ENCODE data around the gene LMAN2.

Gene LMAN2

GRCh38 chr5:177372034-177372896 lies 20.8 kb upstream of the LMAN2 start:
- Mint-ChIP-seq H3K4me1 (peaks cover 45% of the 10 kb centered on the region), H3K27ac (peak overlapping the region; percentile 69), H3K9me3 (no peaks in the 10 kb centered on the region), H3K36me3 (ENCODE audit: low read depth) (peaks cover 14% of the 10 kb centered on the region), H3K27me3 (no peaks in the 10 kb centered on the region), H3K4me3 (no peak overlapping the region)
- ATAC-seq (peak; percentile 47), DNase-seq (no peak)

DNA sequence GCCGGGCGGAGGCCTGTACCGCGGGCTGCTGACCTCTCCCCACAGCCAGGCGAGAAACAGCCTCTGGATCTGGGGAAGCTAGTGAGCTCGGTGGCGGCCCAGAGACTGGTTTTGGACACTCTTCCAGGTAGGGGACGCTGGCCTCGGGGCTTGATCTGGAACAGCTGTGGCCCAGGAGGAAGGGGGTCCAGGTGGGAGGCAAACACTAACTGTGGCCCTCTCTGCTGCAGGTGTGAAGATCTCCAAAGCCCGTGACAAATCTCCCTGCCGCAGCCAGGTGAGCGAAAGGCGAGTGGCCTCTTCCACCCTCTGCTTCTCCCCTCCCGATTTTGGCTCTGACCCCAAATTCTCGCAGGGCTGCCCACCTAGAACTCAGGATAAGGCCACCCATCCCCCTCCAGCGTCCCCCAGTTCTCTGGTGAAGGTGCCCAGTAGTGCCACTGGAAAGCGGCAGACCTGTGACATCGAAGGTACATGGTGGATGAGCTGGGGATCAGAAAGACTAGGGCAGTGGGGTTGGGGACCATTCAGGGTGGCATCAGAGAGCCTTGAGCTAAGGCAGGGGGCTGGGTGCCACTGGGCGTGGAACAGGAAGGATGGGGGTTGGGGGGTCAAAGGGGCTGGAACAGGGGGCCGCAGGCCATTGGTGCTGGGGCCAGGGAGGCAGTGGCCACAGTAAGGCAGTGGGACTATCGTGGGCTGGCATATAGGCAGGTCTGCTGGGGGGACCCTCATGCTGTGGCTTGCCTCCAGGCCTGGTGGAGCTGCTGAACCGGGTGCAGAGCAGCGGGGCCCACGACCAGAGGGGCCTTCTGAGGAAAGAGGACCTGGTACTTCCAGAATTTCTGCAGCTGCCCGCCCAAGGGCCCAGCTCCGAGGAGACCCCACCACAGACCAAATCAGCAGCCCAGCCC lies 19.9 kb upstream of the LMAN2 start:
- Mint-ChIP-seq H3K27ac (no peak overlapping the region), H3K9me3 (no peaks in the 10 kb centered on the region), H3K36me3 (ENCODE audit: low read depth) (peaks cover 14% of the 10 kb centered on the region), H3K4me1 (peaks cover 47% of the 10 kb centered on the region), H3K4me3 (no peak overlapping the region), H3K27me3 (no peaks in the 10 kb centered on the region)
- ATAC-seq, result no peak
- DNase-seq, result no peak

- Mint-ChIP-seq H3K27me3 (no peaks in the 10 kb centered on the region), H3K4me1 (peaks cover 52% of the 10 kb centered on the region), H3K27ac (no peak overlapping the region), H3K4me3 (no peak overlapping the region), H3K9me3 (no peaks in the 10 kb centered on the region), H3K36me3 (ENCODE audit: low read depth) (peaks cover 14% of the 10 kb centered on the region)
- ATAC-seq, result peak; percentile 45
- DNase-seq, result peak; percentile 41
These were observed 19.1 kb upstream of the LMAN2 start for GRCh38 chr5:177370488-177371119.

DNA sequence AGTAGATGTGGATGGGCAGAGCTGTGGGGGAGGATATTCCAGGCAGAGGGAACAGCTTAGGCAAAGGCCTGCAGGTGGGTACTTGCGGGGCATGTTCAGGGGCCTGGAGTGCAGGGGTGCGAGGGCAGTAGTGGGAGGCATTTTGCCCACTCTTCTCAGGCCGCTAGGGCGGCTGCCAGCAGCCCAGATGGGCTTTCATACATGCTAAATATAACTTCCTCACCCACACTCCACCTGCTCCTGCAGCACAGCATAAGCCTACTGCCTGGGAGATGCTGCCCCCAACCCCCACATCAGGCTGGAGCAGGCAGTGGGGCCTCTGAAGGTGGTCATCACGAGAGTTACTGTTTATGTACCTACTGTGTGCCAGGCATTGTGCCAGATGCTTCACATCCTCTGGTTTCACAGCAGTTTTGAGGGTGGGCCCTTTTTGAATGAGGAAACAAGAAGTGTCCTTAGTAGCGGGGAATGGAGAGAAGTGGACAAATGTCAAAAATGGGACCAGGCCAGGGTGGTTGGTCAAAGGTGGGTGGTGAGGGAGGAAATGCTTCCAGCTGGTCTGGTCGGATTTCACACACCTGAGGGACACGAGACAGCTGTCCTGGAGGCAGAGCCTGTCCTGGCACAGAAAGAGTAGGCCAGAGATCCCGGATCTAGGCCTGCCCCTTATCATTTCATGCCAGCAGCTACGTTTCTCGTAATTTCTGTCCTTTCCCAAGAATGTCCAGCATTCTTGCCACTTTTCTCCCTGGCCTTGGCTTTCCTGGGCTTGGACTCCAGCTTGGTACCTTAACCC lies 18.4 kb upstream of the LMAN2 start:
- peaks cover 56% of the 10 kb centered on the region for H3K4me1 Mint-ChIP-seq
- H3K36me3 Mint-ChIP-seq (ENCODE audit: low read depth), result peaks cover 14% of the 10 kb centered on the region
- DNase-seq, result no peak
- no peak overlapping the region for H3K4me3 Mint-ChIP-seq
- no peak for ATAC-seq
- peak overlapping the region; percentile 15 for H3K27ac Mint-ChIP-seq
- no peaks in the 10 kb centered on the region for H3K27me3 Mint-ChIP-seq
- H3K9me3 Mint-ChIP-seq, result no peaks in the 10 kb centered on the region

DNA sequence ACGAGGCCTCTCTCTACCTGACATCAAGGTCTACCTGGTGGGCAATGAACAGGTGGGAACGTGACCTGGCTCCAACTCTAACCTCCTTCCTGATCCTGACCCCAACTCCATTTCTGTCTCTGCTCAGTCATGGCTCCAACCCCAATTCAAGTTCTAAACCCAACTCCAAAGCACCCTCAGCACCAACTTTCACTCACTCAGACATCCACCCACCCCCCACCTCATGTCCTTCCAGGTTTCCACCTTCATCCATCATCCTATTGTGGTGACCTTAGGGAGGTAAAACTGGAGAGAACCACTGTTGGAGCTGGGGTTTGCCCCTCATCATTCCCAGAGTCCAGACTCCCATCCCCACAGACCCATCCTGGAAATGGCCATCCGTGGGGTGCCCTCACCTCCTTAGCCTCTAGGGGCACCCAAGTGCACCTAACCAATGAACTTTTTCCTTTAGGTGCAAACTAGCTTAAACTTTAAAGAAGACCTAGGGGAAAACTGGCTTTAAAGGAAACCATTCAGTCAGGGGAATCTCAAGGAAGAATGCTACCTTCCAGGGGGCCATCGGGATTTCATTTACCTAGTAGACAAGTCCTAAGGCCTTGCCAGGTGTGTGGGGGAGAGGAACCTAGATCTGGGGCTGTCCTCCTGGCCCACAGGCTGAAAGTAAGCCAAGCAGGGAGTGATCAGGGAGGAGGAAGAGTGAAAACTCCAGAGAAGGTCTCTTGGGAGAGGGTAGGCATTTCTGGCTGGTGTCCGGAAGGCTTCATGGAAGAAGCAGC lies 17.6 kb upstream of the LMAN2 start:
- H3K27me3 Mint-ChIP-seq, result no peaks in the 10 kb centered on the region
- DNase-seq (peak; percentile 36), ATAC-seq (no peak)
- H3K36me3 Mint-ChIP-seq (ENCODE audit: low read depth), result peaks cover 14% of the 10 kb centered on the region
- H3K4me3 Mint-ChIP-seq, result no peak overlapping the region
- H3K4me1 Mint-ChIP-seq, result peaks cover 60% of the 10 kb centered on the region
- peak overlapping the region; percentile 15 for H3K27ac Mint-ChIP-seq
- no peaks in the 10 kb centered on the region for H3K9me3 Mint-ChIP-seq

DNA sequence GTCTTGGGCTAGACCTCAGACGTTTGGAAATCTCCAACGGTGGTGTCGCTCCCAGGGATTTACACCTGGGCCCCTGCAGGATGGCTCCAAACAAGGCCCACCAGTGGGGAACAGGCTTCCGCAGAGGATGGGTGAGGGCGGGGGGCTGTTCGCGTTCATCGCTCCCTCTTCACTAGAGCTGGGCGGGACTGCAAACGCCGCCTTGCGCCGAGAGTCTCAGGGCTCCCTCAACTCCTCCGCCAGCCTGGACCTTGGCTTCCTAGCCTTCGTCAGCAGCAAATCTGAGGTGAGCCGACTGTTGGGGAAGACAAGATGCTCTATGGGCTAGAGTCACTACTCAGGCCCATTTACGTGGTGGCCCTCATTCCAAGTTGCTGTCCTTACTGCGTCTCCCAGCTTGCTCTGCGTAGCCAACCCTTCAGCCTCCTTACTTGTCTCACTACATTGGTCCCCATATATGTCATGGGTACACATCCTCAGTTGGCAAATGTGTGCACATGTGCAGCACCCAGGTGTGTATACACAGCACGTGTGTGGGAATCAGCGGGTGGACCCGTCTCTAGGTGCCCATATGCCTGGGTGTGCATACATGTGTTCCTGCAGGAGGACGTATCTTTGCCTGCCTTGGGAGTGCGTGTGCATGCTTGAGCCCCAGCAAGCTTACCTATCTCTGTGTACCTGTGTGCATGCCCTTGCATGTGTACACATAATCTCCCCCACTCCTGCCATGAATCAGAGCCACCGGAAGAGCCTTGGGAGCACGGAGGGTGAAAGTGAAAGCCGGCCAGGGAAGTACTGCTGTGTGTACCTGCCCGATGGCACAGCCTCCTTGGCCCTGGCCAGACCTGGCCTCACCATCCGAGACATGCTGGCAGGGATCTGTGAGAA lies 16.8 kb upstream of the LMAN2 start:
- H3K36me3 Mint-ChIP-seq (ENCODE audit: low read depth), result peaks cover 14% of the 10 kb centered on the region
- ATAC-seq (no peak), DNase-seq (no peak)
- H3K27ac Mint-ChIP-seq, result no peak overlapping the region
- H3K4me1 Mint-ChIP-seq, result peaks cover 61% of the 10 kb centered on the region
- no peaks in the 10 kb centered on the region for H3K27me3 Mint-ChIP-seq
- no peak overlapping the region for H3K4me3 Mint-ChIP-seq
- H3K9me3 Mint-ChIP-seq, result no peaks in the 10 kb centered on the region

DNA sequence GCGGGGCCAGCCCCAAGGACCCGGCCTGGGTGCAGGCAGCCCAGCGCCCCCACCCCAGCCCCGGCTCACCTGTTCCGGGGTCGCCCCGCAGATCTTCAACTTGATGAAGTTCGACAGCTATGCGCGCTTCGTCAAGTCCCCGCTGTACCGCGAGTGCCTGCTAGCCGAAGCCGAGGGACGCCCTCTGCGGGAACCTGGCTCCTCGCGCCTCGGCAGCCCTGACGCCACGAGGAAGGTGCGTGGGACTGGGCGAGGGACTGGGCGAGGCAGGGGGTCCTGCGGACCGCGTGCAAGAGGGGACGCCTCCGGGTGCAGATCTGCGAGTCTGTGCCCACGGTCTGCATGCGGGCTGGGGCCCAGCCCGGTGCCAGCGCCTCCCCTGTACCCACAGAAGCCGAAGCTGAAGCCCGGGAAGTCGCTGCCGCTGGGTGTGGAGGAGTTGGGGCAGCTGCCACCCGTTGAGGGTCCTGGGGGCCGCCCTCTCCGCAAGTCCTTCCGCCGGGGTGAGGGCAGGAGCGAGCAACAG lies 15.9 kb upstream of the LMAN2 start:
- ATAC-seq (no peak), DNase-seq (no peak)
- Mint-ChIP-seq H3K27ac (no peak overlapping the region), H3K4me1 (peaks cover 60% of the 10 kb centered on the region), H3K27me3 (no peaks in the 10 kb centered on the region), H3K36me3 (ENCODE audit: low read depth) (peaks cover 12% of the 10 kb centered on the region), H3K4me3 (no peak overlapping the region), H3K9me3 (no peaks in the 10 kb centered on the region)

GRCh38 chr5:177366528-177367322 lies 15.3 kb upstream of the LMAN2 start:
- Mint-ChIP-seq H3K4me3 (no peak overlapping the region), H3K9me3 (no peaks in the 10 kb centered on the region), H3K27ac (no peak overlapping the region), H3K4me1 (peaks cover 61% of the 10 kb centered on the region), H3K27me3 (no peaks in the 10 kb centered on the region), H3K36me3 (ENCODE audit: low read depth) (peaks cover 12% of the 10 kb centered on the region)
- DNase-seq (no peak), ATAC-seq (no peak)

DNA sequence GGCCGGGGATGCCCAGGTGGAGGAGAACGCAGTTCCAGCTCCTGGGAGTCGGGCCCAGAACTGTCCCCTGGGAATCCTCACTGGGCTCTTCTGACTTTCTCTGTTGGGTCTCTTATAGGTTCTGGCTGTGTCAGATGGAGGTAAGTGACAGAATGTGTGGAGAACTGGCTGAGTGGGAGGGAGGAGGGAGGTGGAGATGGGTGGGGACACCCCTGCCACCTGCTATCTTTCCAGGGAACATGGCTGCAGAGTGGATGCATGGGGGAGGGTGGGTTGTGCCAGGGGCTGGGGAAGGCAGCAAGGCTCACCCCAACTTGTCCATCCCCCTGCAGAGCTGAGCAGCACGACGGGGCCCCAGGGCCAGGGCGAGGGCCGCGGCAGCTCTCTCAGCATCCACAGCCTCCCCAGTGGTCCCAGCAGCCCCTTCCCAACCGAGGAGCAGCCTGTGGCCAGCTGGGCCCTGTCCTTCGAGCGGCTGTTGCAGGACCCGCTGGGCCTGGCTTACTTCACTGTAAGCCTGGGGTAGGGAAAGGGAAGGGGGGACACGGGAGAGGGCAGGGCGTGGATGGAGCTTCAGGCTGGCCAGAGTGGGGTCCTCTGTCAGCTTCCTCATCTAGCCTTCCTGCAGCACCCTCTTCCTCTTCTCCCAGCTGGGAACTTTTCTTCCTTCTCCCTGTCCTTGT lies 14.5 kb upstream of the LMAN2 start:
- H3K9me3 Mint-ChIP-seq, result no peaks in the 10 kb centered on the region
- no peaks in the 10 kb centered on the region for H3K27me3 Mint-ChIP-seq
- ATAC-seq (no peak), DNase-seq (no peak)
- peaks cover 63% of the 10 kb centered on the region for H3K4me1 Mint-ChIP-seq
- H3K4me3 Mint-ChIP-seq, result no peak overlapping the region
- H3K27ac Mint-ChIP-seq, result no peak overlapping the region
- peaks cover 12% of the 10 kb centered on the region for H3K36me3 Mint-ChIP-seq (ENCODE audit: low read depth)

DNA sequence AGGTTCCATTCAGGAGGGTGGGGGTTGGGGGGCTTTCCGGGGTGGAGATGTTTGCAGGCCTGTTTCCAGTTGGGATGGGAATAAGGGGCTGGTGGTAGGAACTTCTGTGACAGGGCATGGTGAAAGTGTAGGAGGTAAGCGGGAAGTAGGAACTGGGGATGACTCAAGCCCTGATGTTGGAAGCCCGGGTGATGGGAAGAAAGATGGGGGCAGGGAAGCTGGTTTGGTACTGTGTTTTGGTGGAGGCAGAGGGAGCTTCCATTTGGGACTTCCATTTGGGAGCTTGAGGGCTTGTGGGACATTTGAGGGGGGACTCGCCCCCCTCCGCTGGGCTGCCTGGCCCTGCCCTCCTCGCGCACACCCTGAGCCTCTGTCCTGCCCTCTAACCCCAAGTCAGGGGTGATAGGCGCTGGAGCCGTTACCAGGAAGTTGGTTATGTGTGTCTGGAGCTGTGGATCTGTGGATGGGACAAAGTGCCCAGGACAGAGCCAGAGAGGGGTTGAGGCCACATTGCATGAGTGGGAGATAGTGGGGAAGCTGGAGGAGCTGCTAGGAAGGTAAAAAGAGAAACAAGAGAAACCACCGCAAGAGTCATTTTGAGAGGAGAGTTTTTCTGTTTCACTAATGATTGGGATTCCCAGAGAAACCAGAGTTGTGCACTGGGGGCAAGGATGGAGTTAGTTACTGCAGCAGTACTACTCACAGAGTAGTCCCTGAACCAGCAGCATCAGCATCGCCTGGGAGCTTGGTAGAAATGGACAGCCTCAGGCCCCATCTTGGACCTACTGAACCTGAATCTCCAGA lies 12.9 kb upstream of the LMAN2 start:
- DNase-seq (no peak), ATAC-seq (peak; percentile 58)
- H3K4me1 Mint-ChIP-seq, result peaks cover 71% of the 10 kb centered on the region
- H3K9me3 Mint-ChIP-seq, result no peaks in the 10 kb centered on the region
- H3K4me3 Mint-ChIP-seq, result peak overlapping the region; percentile 57
- H3K27me3 Mint-ChIP-seq, result no peaks in the 10 kb centered on the region
- H3K36me3 Mint-ChIP-seq (ENCODE audit: low read depth), result peaks cover 10% of the 10 kb centered on the region
- H3K27ac Mint-ChIP-seq, result peak overlapping the region; percentile 84

GRCh38 chr5:177363565-177363964 lies 12.1 kb upstream of the LMAN2 start:
- no peaks in the 10 kb centered on the region for H3K27me3 Mint-ChIP-seq
- no peaks in the 10 kb centered on the region for H3K9me3 Mint-ChIP-seq
- H3K36me3 Mint-ChIP-seq (ENCODE audit: low read depth), result peaks cover 4% of the 10 kb centered on the region
- H3K4me1 Mint-ChIP-seq, result peaks cover 71% of the 10 kb centered on the region
- no peak for ATAC-seq
- no peak for DNase-seq
- peak overlapping the region; percentile 34 for H3K4me3 Mint-ChIP-seq
- H3K27ac Mint-ChIP-seq, result no peak overlapping the region

All from activated naive CD8-positive, alpha-beta T cell treated with anti-CD3 and anti-CD28 coated beads, Interleukin-2, amount 50 U/mL, for 24 hours (primary cell).